Activated naive CD4-positive, alpha-beta T cell treated with Interleukin-2 at 50 U/mL for 16 hours (primary cell): ENCODE measurements around the gene BCL3.
"Not testable (repeated sequence)": the region's sequence is repeated elsewhere in the genome, so short reads cannot be mapped to it uniquely, and the experiment has no call there.

Source experiments
- DNase-seq: peaks from one replicate; pipeline ENCODE4 v3.0.0-alpha.2; 2020

The BCL3 gene

GRCh38 chr19:44759083-44759804, 10.7 kb downstream of the BCL3 start:
- DNase-seq = no peak

- DNase-seq = no peak
These were observed 13.5 kb downstream of the BCL3 start for GRCh38 chr19:44762038-44762437.

- DNase-seq = no peak
These were observed 16.8 kb downstream of the BCL3 start for GRCh38 chr19:44765033-44765948.

GRCh38 chr19:44765949-44766335, 17.4 kb downstream of the BCL3 start:
- no peak for DNase-seq

DNA sequence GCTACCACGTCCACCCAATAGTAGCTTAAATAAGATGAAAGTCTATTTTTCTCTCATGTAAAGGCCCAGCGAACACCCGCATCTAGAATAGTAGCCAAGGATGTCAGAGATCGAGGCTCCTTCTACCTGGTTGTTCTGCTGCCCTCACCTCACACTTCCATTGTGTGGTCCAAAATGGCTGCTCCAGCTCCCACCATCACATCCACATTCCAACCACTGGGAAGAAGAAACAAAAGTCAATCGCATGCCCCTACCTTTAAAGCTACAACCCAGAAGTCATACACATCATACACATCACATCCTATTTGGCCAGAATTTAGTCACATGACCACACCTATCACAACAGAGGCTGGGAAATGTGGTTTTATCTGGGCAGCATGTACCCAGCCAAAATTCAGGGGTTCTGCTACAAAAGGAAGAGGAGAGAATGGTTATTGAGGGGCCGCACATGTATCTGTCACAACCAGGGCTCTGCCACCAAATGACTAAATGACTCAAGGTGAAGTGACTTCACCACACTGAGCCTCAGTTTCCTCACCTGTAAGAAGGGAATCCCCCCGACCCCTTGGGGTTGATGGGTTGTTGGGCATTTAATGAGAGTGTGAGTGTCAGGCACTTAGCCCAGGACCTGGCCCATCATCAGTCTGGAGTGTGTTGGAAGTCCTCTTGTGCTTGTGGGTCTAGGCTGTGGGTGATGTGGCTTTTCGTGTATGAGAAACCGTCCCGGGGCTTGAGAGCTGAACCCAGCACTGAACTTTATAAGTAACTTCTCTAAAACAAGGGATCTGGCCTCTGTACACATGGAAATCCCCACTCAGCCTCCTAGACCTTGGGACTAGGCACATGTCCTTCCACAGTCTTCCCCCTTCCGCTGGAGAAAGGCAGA, 19.0 kb downstream of the BCL3 start:
- no peak for DNase-seq

DNA sequence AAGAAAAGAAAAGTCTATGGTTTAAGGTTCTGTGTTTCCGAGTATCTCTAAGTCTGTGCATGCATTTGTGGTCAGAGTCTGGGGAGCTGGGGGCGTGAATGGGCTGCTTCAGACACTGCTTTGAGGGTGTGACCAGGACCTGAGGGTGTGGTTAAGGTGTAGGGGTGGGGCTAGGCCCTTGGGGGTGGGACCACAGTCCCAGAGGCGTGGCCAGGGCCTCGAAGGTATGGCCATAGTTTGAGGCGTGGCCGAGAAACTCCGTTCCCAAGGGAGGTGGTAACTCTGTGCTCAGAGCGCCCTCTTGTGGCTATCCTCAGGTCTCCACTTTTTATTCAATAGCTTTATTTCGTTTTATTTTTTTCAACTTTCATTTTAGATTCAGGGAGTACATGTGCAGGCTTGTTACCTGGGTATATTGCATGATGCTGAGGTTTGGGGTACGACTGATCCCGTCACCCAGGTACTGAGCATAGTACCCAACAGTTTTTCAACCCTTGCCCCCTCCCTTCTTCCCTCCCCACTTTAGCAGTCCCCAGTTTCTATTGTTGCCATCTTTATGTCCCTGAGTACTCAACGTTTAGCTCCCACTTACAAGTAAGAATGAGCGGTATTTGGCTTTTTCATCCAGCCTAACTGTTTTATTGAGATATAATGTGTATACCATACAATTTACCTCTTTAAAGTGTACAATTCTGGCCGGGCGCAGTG, 22.2 kb downstream of the BCL3 start:
- peak; percentile 97 for DNase-seq

DNA sequence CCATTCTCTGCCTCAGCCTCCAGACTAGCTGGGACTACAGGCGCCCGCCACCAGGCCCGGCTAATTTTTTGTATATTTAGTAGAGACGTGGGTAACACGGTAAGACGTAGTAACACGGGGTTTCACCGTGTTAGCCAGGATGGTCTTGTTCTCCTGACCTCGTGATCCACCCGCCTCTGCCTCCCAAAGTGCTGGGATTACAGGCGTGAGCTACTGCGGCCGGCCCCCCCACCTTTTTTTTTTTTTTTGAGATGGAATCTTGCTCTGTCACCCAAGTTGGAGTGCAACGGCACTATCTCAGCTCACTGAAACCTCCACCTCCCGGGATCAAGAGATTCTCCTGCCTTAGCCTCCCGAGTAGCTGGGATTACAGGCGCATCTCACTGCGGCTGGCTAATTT, 23.6 kb downstream of the BCL3 start:
- DNase-seq = not testable (repeated sequence)

- DNase-seq = no peak
These were observed 24.5 kb downstream of the BCL3 start for GRCh38 chr19:44772959-44773358.

GRCh38 chr19:44775676-44776240, 27.2 kb downstream of the BCL3 start:
- no peak for DNase-seq

GRCh38 chr19:44776402-44777096, 28.0 kb downstream of the BCL3 start:
- no peak for DNase-seq

DNA sequence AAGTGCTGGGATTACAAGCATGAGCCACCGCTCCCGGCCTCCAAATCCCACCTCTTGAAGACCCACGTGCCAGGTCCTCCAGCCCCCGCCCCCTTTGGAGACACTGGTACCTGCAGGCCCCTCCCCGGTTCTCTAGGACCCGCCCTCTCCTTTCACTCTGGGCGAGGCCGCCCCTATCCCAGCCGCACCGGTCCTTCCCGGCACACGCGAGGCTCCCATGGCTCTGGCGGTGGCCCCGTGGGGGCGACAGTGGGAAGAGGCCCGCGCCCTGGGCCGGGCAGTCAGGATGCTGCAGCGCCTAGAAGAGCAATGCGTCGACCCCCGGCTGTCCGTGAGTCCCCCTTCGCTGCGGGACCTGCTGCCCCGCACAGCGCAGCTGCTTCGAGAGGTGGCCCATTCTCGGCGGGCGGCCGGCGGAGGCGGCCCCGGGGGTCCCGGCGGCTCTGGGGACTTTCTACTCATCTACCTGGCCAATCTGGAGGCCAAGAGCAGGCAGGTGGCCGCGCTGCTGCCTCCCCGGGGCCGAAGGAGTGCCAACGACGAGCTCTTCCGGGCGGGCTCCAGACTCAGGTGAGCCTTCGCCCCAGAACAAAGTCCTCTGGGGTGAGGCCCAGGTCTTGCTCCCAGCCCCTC, 29.3 kb downstream of the BCL3 start, which contains the start of gene CBLC:
TSS of gene CBLC (plus strand) at position 176 of the 633 bp plus-strand sequence. CDS start at position 218, 42 bp downstream.
- DNase-seq = no peak

- no peak for DNase-seq
These were observed 30.6 kb downstream of the BCL3 start for GRCh38 chr19:44779150-44779549.

DNA sequence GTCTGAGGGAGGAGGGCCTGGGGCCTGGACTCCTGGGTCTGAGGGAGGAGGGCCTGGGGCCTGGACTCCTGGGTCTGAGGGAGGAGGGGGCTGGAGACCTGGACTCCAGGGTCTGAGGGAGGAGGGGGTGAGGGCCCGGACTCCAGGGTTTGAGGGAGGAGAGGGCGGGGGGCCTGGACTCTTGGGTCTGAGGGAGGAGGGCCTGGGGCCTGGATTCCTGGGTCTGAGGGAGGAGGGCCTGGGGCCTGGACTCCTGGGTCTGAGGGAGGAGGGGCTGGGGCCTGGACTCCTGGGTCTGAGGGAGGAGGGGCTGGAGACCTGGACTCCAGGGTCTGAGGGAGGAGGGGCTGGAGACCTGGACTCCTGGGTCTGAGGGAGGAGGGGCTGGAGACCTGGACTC, 33.2 kb downstream of the BCL3 start:
- not testable (repeated sequence) for DNase-seq

DNA sequence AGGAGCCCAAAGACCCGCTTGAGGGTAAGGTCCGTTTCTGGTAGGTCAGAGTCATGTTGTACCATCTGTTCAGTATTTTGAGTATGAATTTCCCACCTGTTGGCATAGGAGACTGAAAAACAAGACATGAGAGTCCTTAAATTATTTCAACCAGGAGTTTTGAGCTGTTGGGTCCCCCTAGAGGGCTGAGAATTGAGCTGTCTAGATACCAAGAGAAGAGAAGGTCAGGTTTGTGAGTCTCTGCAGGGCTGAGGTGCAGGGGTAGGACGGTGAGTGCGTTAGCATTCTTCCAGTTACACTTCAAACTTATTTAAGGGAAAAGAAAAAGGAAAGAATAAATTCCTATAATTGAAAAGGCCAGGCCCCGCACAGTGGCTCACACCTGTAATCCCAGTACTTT, 34.2 kb downstream of the BCL3 start:
- no peak for DNase-seq

DNA sequence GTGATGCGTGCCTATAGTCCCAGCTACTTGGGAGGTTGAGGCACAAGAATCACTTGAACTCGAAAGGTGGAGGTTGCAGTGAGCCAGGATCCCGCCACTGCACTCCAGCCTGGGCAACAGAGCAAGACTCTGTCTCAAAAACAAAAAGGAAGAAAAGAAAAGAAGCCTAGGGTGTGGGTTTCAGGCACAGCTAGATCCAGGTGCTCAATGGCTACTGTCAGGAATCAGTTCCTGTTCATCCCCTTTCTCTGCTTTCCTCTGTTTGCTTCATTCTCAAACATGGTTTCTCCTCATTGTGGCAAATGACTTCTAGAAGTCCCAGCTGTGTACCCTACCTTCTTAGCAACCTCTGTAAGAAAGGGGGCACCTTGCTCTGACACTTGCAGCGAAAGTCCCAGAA, 35.0 kb downstream of the BCL3 start:
- no peak for DNase-seq

DNA sequence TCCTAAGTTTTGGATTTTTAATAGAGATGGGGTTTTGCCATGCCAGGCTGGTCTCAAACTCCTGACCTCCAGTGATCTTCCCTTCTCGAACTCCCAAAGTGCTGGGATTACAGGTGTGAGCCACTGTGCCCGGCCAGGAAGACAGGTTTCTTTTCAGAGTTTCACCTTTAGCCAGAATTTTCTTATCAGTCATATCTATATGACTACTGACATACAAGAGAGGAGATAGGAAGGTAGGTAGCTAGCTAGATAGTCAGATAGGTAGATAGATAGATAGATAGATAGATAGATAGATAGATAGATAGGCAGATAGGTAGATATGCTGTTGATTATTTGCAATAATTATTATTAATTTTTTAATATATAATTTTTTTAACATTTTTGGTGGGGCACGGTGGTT, 36.8 kb downstream of the BCL3 start:
- no peak for DNase-seq

GRCh38 chr19:44785993-44786392, 37.5 kb downstream of the BCL3 start:
- no peak for DNase-seq

DNA sequence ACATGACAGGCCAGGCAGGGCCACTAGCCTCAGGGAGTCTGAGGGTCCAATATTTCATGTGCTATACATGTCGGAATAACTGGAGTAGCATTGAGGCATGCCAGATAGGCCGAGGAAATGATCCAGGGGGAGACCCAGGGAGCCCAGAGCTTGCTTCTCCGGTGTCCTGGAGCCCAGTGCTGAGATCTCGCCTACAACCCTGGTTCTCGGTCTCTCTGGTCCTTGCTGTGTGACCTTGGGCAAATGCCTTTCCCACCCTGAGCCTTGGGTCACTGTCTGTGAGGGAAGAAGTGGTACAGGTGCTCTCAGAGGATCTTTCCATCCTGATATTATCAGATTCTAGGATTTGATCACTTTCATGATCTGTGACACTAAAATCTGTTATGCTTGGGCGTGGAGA, 40.5 kb downstream of the BCL3 start:
- DNase-seq = no peak

DNA sequence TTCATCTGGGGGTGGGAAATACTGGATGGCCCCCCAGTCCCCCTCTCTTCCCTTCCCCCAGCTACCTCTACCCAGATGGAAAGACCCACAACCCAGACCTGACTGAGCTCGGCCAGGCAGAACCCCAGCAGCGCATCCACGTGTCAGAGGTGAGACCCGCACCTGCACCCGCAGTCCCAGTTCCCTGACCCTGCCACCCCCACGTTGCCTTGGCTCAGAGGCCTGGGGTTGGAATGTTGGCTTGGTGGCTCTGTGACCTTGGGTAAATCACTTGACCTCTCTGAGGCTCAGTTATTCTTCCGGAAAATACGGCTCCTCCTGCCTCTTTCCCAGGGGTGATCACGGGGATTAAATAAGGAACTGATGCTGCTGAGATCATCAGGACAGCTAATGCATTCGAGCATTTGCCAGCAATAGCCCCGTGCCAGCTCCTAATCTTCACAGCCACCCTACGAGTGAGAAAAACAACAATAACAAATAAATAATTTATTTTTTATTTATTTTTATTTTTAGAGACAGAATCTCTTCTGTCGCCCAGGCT, 41.5 kb downstream of the BCL3 start:
- no peak for DNase-seq

DNA sequence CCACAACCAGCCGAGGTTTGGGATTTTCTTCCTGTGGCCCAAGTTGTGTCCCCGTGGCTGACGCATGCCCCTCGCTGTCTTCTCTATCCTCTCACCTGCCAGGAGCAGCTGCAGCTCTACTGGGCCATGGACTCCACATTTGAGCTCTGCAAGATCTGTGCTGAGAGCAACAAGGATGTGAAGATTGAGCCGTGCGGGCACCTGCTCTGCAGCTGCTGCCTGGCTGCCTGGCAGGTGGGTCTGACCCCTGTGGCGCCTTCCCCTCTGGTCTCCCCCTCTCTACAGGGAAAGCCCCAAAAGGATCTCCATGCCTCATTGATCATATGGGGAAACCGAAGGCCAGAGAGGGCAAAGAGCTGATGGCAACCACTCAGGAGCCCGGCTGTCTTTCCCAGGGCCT, 43.8 kb downstream of the BCL3 start:
- no peak for DNase-seq

DNA sequence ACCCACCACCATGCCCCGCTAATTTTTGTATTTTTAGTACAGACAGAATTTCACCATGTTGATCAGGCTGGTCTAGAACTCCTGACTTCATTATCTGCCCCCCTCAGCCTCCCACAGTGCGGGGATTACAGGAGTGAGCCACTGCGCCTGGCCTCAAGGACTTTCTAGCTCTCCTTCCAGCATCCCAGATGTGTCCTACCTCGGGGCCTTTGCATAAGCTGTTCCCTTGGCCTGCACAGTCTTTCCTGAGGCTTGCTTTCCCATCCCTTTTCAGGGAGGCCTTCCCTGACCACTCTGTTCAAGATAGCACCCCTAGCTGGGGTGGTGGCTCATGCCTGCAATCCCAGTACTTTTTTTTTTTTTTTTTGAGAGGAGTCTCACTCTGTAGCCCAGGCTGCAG, 46.1 kb downstream of the BCL3 start:
- DNase-seq = no peak
